Activated CD4-positive, CD25-positive, alpha-beta regulatory T cell (primary cell): ENCODE data around the gene ALPK1.
"Not testable (repeated sequence)": the region's sequence is repeated elsewhere in the genome, so short reads cannot be mapped to it uniquely, and the experiment has no call there.

Experiments
- DNase-seq, 4 experiments: peaks; one replicate each; lab custom pipeline; 2025; lab: John Stamatoyannopoulos, UW

The ALPK1 gene

DNA sequence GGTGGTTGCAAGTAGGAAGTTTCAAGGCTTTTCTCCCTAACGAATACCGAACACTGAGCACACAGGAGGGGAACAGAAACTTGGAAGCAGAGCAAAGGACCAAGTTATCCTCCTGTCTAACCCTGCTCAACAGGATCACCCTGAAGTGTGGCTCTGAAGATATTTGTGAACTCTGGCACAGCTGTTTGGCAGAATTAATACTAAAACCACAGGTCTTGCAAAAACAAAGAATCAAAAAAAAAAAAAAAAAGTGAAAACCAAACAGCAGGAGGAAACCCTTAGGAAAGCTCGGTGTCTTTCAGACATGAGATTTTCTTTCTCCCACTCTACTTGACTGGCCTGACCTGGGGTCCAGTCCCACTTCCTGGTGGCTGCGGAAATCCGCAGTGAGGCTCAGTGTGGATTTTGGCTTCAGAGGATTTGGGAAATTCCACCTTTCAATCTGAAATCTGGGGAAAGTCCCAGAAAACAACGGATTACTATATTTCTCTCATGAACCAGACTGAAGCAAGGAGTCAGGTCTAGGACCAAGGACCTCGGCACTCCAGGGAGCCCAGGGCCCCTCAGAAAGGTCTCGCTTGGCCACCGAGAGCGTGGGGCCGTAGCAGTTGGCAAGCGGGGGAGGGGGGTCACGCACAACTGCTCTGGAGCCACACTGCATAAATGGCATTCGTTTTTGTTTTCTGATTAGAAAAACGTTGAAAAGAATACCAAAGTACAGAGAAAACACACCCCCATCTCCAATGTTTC lies 12.3 kb upstream of the ALPK1 start:
- DNase-seq: no peak

GRCh38 chr4:112287258-112287989 lies 9.7 kb upstream of the ALPK1 start:
- no peak for DNase-seq

DNA sequence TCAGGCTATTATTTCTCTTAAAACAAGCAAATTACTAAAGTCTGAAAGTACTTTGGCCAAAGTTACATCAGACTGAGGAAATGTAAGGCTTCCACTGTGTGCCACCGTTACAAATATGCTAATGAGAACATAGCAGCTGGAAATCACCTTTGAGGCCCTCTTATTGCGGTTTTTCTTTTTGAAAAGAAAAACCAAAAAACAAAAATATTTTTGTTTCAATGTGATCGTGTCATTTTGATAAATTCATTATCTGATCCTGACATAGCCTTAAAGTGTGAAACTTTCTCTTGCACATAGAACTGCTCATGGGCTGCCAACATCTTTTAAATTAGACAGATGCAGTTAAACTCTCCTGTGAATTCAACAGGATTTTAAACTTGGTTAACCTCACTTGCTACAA lies 8.7 kb upstream of the ALPK1 start:
- DNase-seq: no peak

DNA sequence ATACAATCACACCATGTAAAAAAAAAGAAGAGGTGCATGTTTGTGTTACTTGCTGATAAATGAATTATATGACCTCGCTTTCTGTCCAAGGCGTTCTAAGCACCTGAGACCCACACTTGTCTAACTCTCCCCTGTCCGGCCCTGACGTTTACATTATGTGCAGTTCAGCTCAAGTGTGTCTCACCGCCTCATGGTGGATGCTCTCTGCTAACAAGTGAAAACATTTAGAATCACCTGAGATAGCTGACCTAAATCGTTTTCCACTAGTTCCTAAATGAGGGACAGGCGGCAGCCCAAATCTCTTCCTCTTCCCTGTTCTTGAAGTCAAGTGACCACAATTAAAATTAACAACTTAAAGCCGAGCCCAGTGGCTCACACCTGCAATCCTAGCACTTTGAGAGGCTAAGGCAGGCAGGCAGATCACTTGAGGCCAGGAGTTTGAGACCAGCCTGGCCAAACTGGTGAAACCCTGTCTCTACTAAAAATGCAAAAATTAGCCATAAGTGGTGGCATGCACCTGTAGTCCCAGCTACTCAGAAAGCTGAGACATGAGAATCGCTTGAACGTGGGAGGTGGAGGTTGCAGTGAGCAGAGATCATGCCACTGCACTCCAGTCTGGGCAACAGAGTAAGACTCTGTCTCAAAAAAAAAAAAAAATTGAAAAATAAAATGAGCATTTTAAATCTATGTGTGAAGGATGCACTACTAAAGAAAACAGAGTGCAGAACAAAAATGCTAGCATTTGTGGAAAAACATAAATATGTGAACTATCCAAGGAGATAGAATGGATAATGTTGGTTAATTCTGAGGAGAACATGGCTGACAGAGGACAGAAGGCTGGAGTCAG lies 7.5 kb upstream of the ALPK1 start:
- DNase-seq: no peak

DNA sequence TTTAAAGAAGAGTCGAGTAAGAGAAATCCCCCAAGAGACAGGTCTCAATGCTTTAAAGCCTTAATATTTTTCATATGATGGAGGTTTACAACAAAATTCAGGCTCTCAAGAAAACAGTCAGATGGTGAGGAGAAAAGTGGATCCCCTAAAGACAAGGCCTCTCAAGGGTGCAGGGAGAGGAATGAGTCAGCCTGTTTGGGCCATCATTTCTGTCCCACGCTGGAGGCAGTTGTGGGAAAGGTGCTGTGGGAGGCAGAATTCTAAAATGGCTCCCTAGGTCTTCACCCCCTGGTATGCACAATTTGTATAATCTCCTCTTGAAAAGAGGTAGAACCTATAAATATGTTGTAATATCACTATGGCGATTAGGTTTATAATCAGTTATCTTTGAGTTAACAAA lies 6.8 kb upstream of the ALPK1 start:
- DNase-seq: no peak

- DNase-seq: no peak
Measured at GRCh38 chr4:112299721-112300120, 2.6 kb downstream of the ALPK1 start.

GRCh38 chr4:112302320-112303274 lies 5.4 kb downstream of the ALPK1 start:
- DNase-seq: no peak

DNA sequence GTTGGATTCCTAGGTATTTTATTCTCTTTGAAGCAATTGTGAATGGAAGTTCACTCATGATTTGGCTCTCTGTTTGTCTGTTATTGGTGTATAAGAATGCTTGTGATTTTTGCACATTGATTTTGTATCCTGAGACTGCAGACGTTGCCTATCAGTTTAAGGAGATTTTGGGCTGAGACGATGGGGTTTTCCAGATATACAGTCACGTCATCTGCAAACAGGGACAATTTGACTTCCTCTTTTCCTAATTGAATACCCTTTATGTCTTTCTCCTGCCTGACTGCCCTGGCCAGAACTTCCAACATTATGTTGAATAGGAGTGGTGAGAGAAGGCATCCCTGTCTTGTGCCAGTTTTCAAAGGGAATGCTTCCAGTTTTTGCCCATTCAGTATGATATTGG lies 8.3 kb downstream of the ALPK1 start:
- not testable (repeated sequence) for DNase-seq

DNA sequence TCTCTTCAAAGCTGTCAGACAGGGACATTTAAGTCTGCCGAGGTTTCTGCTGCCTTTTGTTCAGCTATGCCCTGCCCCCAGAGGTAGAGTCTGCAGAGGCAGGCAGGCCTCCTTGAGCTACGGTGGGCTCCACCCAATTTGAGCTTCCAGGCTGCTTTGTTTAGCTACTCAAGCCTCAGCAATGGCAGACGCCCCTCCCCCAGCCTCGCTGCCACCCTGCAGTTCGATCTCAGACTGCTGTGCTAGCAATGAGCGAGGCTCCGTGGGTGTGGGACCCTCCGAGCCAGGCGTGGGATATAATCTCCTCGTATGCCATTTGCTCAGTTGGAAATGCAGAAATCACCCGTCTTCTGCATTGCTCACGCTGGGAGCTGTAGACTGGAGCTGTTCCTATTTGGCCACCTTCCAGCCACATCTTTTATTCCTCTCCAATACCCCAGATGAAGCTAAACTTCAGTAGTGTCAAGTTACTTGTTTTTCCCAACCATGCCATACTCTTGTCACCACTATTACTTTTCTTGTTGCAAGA lies 12.2 kb downstream of the ALPK1 start:
- DNase-seq: peak in 2 of 4 experiments; percentile 2 to 12

- no peak for DNase-seq
Measured at GRCh38 chr4:112311516-112311915, 14.3 kb downstream of the ALPK1 start.

DNA sequence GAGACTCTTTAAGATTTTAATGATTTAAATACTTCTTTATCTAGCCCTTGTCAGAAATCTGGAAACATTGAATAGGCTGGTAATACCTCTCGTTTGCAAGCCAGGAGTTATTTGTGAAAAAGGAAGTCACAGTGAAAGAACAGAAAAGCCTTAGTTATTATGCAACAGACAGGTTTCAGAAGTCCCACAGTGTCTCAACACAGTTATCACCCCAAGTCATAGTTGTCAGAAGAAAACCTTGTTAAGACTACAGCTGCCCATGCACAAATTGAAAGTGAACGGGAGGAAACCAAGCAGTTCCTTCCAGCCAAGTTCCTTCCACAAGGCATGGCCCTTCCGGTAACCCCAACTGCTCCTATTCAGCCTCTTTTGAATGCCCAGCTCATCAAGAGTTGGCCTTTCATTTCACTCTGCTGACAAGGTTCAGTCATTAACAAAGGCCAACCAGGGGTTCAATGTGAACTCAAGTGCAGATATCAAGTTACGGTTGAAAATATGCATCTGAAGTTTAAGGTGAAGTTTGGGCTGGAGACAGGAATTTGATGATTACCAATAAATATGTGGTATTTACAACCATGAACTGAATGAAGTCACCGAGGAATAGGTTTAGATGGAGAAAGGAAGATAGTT lies 15.6 kb downstream of the ALPK1 start:
- no peak for DNase-seq

GRCh38 chr4:112315446-112315845 lies 18.3 kb downstream of the ALPK1 start:
- no peak for DNase-seq

DNA sequence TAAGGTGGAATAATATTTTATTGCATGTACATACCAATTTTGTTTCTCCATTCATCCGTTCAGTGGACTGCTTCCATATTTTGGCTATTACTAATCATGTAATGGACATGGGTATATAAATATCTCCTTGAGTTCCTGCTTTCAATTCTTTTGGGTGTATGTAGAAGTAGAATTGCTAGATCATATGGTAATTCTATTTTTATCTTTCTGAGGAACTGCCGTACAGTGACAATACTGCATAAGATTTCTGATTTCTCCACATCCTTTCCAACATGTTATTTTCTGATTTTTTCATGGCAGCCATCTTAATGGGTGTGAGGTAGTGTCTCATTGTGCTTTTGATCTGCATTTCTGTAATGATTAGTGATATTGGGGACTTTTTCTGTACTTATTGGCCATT lies 19.2 kb downstream of the ALPK1 start:
- DNase-seq: no peak

GRCh38 chr4:112318239-112319142 lies 21.3 kb downstream of the ALPK1 start:
- no peak for DNase-seq

- DNase-seq: peak; percentile 49 to 66 (median 60)
Measured at GRCh38 chr4:112321776-112322684, 24.9 kb downstream of the ALPK1 start.

DNA sequence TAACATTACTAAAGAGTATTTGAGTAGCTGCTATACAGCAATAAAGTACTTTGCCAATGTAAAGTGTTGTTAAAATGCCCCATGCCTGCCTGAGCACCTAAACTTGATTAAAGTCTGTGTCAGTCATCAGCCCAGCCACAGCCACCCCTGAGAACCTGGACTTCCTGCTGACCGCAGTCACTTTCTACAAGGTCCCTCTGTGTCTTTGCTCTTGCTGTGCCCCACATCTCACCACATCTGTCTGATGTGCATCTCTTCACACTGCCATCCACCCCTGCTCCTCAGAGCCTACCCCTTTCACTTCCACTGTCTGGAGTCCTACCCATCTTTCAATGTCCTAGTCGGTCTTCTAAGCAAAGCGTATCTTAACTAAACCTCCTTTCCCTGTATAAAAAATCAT lies 25.7 kb downstream of the ALPK1 start:
- no peak for DNase-seq

GRCh38 chr4:112325530-112325929 lies 28.4 kb downstream of the ALPK1 start:
- no peak for DNase-seq

GRCh38 chr4:112327965-112328733 lies 31.0 kb downstream of the ALPK1 start:
- DNase-seq: no peak
